Loucy (cell line): ENCODE results near the gene ATP11A.

ENCODE experiments used
- H2AFZ ChIP-seq: fragments of 200-600 bp; sonication (generic); 2 replicates; pipeline ENCODE4 v1.6.0; 2016; ENCODE audit warnings: antibody characterized with exemption, mild to moderate bottlenecking, low read length, moderate library complexity
- H3F3A ChIP-seq: fragments of 200-600 bp; 2 replicates; pipeline ENCODE4 v1.6.0; 2016; ENCODE audit warnings: antibody characterized with exemption, low read depth, mild to moderate bottlenecking
- H3K27me3 ChIP-seq: fragments of 200-600 bp; sonication (generic); 2 replicates; pipeline ENCODE4 v1.6.1; 2014; ENCODE audit warnings: low read length, mild to moderate bottlenecking; ENCODE audit not compliant: insufficient read depth, poor library complexity, severe bottlenecking
- H3K36me3 ChIP-seq: fragments of 200-600 bp; sonication (generic); 2 replicates; pipeline ENCODE4 v1.6.1; 2016; ENCODE audit warnings: low read length; ENCODE audit not compliant: insufficient read depth
- H3K4me1 ChIP-seq: fragments of 200-600 bp; sonication (generic); 2 replicates; pipeline ENCODE4 v1.5.1; 2014; ENCODE audit warnings: low read length, mild to moderate bottlenecking; ENCODE audit not compliant: insufficient read depth, poor library complexity, severe bottlenecking
- H3K4me2 ChIP-seq: fragments of 200-600 bp; sonication (generic); 2 replicates; pipeline ENCODE4 v1.6.0; 2014; ENCODE audit warnings: antibody characterized with exemption, low read length, low read depth, mild to moderate bottlenecking; ENCODE audit not compliant: poor library complexity, severe bottlenecking
- H3K4me3 ChIP-seq: fragments of 200-600 bp; sonication (generic); 2 replicates; pipeline ENCODE4 v1.5.1; 2014; ENCODE audit warnings: low read length, mild to moderate bottlenecking, mixed read lengths; ENCODE audit not compliant: poor library complexity, severe bottlenecking
- H3K79me2 ChIP-seq: fragments of 200-600 bp; sonication (generic); 2 replicates; pipeline ENCODE4 v1.6.1; 2014; ENCODE audit warnings: low read length; ENCODE audit not compliant: insufficient read depth
- H3K9ac ChIP-seq: fragments of 200-600 bp; sonication (generic); 2 replicates; pipeline ENCODE4 v1.6.0; 2014; ENCODE audit warnings: mild to moderate bottlenecking, low read depth, low read length, moderate library complexity; ENCODE audit not compliant: poor library complexity, severe bottlenecking
- H3K9me2 ChIP-seq: fragments of 200-600 bp; sonication (generic); replicated peaks from 2 replicates; pipeline ENCODE4 v1.6.1; 2016; ENCODE audit warnings: low read depth, low read length, mixed read lengths
- H3K9me3 ChIP-seq: fragments of 200-600 bp; sonication (generic); 2 replicates; pipeline ENCODE4 v1.6.1; 2014; ENCODE audit warnings: mild to moderate bottlenecking, antibody characterized with exemption, low read length, low read depth; ENCODE audit not compliant: insufficient read depth
- H4K20me1 ChIP-seq: fragments of 200-600 bp; sonication (generic); 2 replicates; pipeline ENCODE4 v1.6.0; 2014; ENCODE audit warnings: antibody characterized with exemption, low read length, mild to moderate bottlenecking; ENCODE audit not compliant: insufficient read depth, poor library complexity, severe bottlenecking
- CTCF ChIP-seq: fragments of 200-600 bp; sonication (generic); conservative IDR thresholded peaks from 2 replicates; pipeline ENCODE4 v1.5.1; 2014; ENCODE audit warnings: mild to moderate bottlenecking, antibody characterized with exemption, low read length
- EZH2phosphoT487 ChIP-seq: fragments of 200-600 bp; IDR thresholded peaks from 2 replicates; pipeline ENCODE4 v1.6.1; 2018; ENCODE audit warnings: antibody characterized with exemption, mild to moderate bottlenecking, moderate library complexity, borderline replicate concordance

ATP11A gene

GRCh38 chr13:112746044-112746443 lies 56.2 kb downstream of the ATP11A start:
- H3K4me2 ChIP-seq = no peak overlapping the region
- H3K9ac ChIP-seq = no peak overlapping the region
- no peaks in the 10 kb centered on the region for H3K9me3 ChIP-seq
- H4K20me1 ChIP-seq = no peaks in the 10 kb centered on the region
- H3K9me2 ChIP-seq = no peaks in the 10 kb centered on the region
- no peaks in the 10 kb centered on the region for H3K27me3 ChIP-seq
- TF ChIP-seq EZH2phosphoT487 (no peak), CTCF (no peak)
- H3K4me3 ChIP-seq = no peak overlapping the region
- no peaks in the 10 kb centered on the region for H3K36me3 ChIP-seq
- H3K79me2 ChIP-seq = peaks cover 2% of the 10 kb centered on the region; the same call in 1 of the 2 replicates
- H3K4me1 ChIP-seq = no peaks in the 10 kb centered on the region
- H3F3A ChIP-seq = no peaks in the 10 kb centered on the region
- no peak overlapping the region for H2AFZ ChIP-seq

GRCh38 chr13:112747256-112747655 lies 57.4 kb downstream of the ATP11A start:
- Histone ChIP-seq H3K9me2 (no peaks in the 10 kb centered on the region), H3K9me3 (no peaks in the 10 kb centered on the region), H3K36me3 (no peaks in the 10 kb centered on the region), H3K27me3 (no peaks in the 10 kb centered on the region), H3K4me1 (no peaks in the 10 kb centered on the region), H3K4me3 (no peak overlapping the region), H3F3A (no peaks in the 10 kb centered on the region), H4K20me1 (no peaks in the 10 kb centered on the region), H3K79me2 (peaks cover 5% of the 10 kb centered on the region; the same call in 1 of the 2 replicates), H3K4me2 (no peak overlapping the region), H2AFZ (no peak overlapping the region), H3K9ac (no peak overlapping the region)
- TF ChIP-seq CTCF = no peak
- no peak for TF ChIP-seq EZH2phosphoT487

- no peak overlapping the region for H3K4me3 ChIP-seq
- no peak overlapping the region for H2AFZ ChIP-seq
- peaks cover 5% of the 10 kb centered on the region; the same call in 1 of the 2 replicates for H3K79me2 ChIP-seq
- peaks cover 5% of the 10 kb centered on the region for H4K20me1 ChIP-seq
- H3K27me3 ChIP-seq = no peaks in the 10 kb centered on the region
- H3K9me3 ChIP-seq = no peaks in the 10 kb centered on the region
- no peaks in the 10 kb centered on the region for H3K36me3 ChIP-seq
- H3K9me2 ChIP-seq = no peaks in the 10 kb centered on the region
- no peaks in the 10 kb centered on the region for H3F3A ChIP-seq
- no peak overlapping the region for H3K9ac ChIP-seq
- H3K4me1 ChIP-seq = peaks cover 12% of the 10 kb centered on the region
- no peak overlapping the region for H3K4me2 ChIP-seq
- no peak for TF ChIP-seq EZH2phosphoT487
- no peak for TF ChIP-seq CTCF
Observed at GRCh38 chr13:112748947-112749735, 59.3 kb downstream of the ATP11A start.
